ENCODE measurements around the gene CHRDL2. TPM values are rescaled to one million over a fixed set of nuclear protein-coding genes. Genes with fewer than 3 reads are reported as not detected.

CHRDL2 gene
- total RNA-seq, 2 experiments from 2014 or later: not detected

DNA sequence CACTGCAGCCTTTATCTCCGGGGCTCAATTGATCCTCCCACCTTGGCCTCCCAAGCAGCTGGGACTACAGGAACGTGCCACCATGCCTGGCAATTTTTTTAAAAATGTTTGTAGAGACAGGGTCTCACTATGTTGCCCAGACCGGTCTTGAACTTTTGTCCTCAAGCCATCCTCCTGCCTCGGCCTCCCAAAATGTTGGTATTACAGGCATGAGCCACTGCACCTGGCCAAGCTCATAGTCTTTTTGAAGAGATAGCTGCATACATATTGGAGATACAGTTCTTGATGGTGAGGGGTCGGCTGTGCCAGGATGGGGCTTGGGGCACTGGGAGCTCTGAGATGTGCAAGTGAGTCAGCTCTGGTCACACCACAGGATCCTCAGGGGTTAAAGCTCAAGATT is 53.2 kb downstream of the CHRDL2 start:
- H4K20me1 ChIP-seq (ENCODE audit: insufficient read depth, low read length): no peaks in the 10 kb centered on the region
- no peak overlapping the region for H3K4me3 ChIP-seq (ENCODE audit: low read depth, low read length, poor library complexity, severe bottlenecking)
- H3K9me3 ChIP-seq (ENCODE audit: low read length): no peaks in the 10 kb centered on the region
- H3K36me3 ChIP-seq (ENCODE audit: insufficient read depth, low read length): no peaks in the 10 kb centered on the region
- H3K9me2 ChIP-seq (ENCODE audit: insufficient read depth, low read length): no peaks in the 10 kb centered on the region
- no peak overlapping the region for H3K27ac ChIP-seq (ENCODE audit: low read depth, low read length, poor library complexity, severe bottlenecking)
- H3K4me2 ChIP-seq (ENCODE audit: low read length): no peak overlapping the region
- no peaks in the 10 kb centered on the region for H3K79me2 ChIP-seq (ENCODE audit: insufficient read depth, low read depth, low read length)
- H2AFZ ChIP-seq (ENCODE audit: low read length): no peak overlapping the region
- no peak for DNase-seq (ENCODE audit: low spot score)
- no TSS peak for BruUV-seq (replicated peaks)
- TF ChIP-seq EZH2phosphoT487 (IDR thresholded peaks at IDR 0.05; ENCODE audit: borderline replicate concordance, low read depth, low read length): no peak
- TF ChIP-seq, protein P1, sequence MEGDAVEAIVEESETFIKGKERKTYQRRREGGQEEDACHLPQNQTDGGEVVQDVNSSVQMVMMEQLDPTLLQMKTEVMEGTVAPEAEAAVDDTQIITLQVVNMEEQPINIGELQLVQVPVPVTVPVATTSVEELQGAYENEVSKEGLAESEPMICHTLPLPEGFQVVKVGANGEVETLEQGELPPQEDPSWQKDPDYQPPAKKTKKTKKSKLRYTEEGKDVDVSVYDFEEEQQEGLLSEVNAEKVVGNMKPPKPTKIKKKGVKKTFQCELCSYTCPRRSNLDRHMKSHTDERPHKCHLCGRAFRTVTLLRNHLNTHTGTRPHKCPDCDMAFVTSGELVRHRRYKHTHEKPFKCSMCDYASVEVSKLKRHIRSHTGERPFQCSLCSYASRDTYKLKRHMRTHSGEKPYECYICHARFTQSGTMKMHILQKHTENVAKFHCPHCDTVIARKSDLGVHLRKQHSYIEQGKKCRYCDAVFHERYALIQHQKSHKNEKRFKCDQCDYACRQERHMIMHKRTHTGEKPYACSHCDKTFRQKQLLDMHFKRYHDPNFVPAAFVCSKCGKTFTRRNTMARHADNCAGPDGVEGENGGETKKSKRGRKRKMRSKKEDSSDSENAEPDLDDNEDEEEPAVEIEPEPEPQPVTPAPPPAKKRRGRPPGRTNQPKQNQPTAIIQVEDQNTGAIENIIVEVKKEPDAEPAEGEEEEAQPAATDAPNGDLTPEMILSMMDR (conservative IDR thresholded peaks at IDR 0.05; ENCODE audit: low read length): no peak
- ChIA-PET CTCF (ENCODE audit: unreplicated experiment) (no interaction called here), POLR2A (interaction anchor here (0.5 to 0.6 kb wide), 2 partner anchors 122 to 934 kb away, joined by 3 read pairs; no protein-coding TSS in a partner anchor)
- H3K4me1 ChIP-seq (ENCODE audit: insufficient read depth, low read length, poor library complexity, severe bottlenecking): no peaks in the 10 kb centered on the region
- intact Hi-C loops (cut with micrococcal nuclease; ENCODE audit: unreplicated experiment): loop anchor here (10.0 kb wide), 1 partner anchor 63 kb away; no protein-coding TSS in a partner anchor

DNA sequence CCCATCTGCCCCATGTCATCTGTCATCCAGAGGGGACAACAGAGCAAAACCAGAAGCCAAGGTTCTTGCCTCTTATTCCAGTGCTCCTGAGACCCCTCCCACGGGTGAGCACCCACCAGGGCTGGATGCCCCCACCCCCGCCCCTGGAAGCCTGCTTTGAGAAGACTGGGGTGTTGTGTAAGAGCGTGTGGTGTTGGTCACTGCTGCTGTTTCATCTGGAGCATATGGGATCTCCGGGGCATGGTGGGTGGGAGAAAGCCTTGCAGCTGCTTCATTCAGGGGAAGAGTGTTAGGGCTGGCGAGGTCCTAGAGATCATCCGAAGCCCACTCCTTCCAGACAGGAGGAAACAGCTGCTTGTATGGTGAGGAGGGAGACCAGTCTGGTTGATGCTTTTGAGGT is 54.1 kb downstream of the CHRDL2 start:
- ChIA-PET CTCF (ENCODE audit: unreplicated experiment) (no interaction called here), POLR2A (no interaction called here)
- no peak for DNase-seq (ENCODE audit: low spot score)
- no peak for TF ChIP-seq EZH2phosphoT487 (IDR thresholded peaks at IDR 0.05; ENCODE audit: borderline replicate concordance, low read depth, low read length)
- TF ChIP-seq, protein P1 (conservative IDR thresholded peaks at IDR 0.05; ENCODE audit: low read length): no peak
- no peaks in the 10 kb centered on the region for H3K4me1 ChIP-seq (ENCODE audit: insufficient read depth, low read length, poor library complexity, severe bottlenecking)
- no peaks in the 10 kb centered on the region for H3K9me3 ChIP-seq (ENCODE audit: low read length)
- no TSS peak for BruUV-seq (replicated peaks)
- no peaks in the 10 kb centered on the region for H3K9me2 ChIP-seq (ENCODE audit: insufficient read depth, low read length)
- H4K20me1 ChIP-seq (ENCODE audit: insufficient read depth, low read length): no peaks in the 10 kb centered on the region
- H3K4me3 ChIP-seq (ENCODE audit: low read depth, low read length, poor library complexity, severe bottlenecking): no peak overlapping the region
- no peaks in the 10 kb centered on the region for H3K79me2 ChIP-seq (ENCODE audit: insufficient read depth, low read depth, low read length)
- H2AFZ ChIP-seq (ENCODE audit: low read length): no peak overlapping the region
- H3K4me2 ChIP-seq (ENCODE audit: low read length): no peak overlapping the region
- H3K27ac ChIP-seq (ENCODE audit: low read depth, low read length, poor library complexity, severe bottlenecking): no peak overlapping the region
- no peaks in the 10 kb centered on the region for H3K36me3 ChIP-seq (ENCODE audit: insufficient read depth, low read length)
- intact Hi-C loops (cut with micrococcal nuclease; ENCODE audit: unreplicated experiment): loop anchor here (10.0 kb wide), 1 partner anchor 62 kb away; no protein-coding TSS in a partner anchor

DNA sequence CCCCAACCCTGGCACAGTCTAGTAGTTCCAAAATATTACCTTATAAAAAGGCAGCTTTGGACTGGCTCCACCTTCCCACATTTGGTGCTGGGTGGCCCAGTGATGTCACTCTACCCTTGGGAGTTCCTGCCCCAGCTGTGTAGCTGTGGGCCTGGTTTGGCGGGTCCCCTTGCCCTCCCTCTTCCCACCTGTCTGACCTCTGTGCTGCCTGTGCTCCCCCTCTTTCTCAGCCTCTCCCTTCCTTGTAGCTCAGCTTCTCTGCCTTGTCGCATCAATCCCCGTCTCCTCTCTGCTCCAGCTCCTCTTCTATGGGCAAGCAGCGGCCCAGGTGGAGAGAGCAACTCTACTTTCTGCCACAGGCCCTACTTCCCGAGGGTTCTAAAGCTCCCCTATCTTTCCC is 54.6 kb downstream of the CHRDL2 start:
- Histone ChIP-seq H3K36me3 (ENCODE audit: insufficient read depth, low read length) (no peaks in the 10 kb centered on the region), H3K4me1 (ENCODE audit: insufficient read depth, low read length, poor library complexity, severe bottlenecking) (no peaks in the 10 kb centered on the region), H3K27ac (ENCODE audit: low read depth, low read length, poor library complexity, severe bottlenecking) (no peak overlapping the region), H3K4me3 (ENCODE audit: low read depth, low read length, poor library complexity, severe bottlenecking) (no peak overlapping the region), H4K20me1 (ENCODE audit: insufficient read depth, low read length) (no peaks in the 10 kb centered on the region), H2AFZ (ENCODE audit: low read length) (no peak overlapping the region), H3K9me3 (ENCODE audit: low read length) (no peaks in the 10 kb centered on the region), H3K4me2 (ENCODE audit: low read length) (no peak overlapping the region), H3K79me2 (ENCODE audit: insufficient read depth, low read depth, low read length) (no peaks in the 10 kb centered on the region), H3K9me2 (ENCODE audit: insufficient read depth, low read length) (no peaks in the 10 kb centered on the region)
- no peak for DNase-seq (ENCODE audit: low spot score)
- TF ChIP-seq, protein P1 (conservative IDR thresholded peaks at IDR 0.05; ENCODE audit: low read length): no peak
- TF ChIP-seq EZH2phosphoT487 (IDR thresholded peaks at IDR 0.05; ENCODE audit: borderline replicate concordance, low read depth, low read length): no peak
- intact Hi-C loops (cut with micrococcal nuclease; ENCODE audit: unreplicated experiment): loop anchor here (10.0 kb wide), 1 partner anchor 62 kb away; no protein-coding TSS in a partner anchor
- ChIA-PET POLR2A (no interaction called here), CTCF (ENCODE audit: unreplicated experiment) (interaction anchor here (1.0 kb wide), 1 partner anchor 26 kb away, joined by 3 read pairs; no protein-coding TSS in a partner anchor)
- BruUV-seq (replicated peaks): no TSS peak
